WERI-Rb-1 (cell line): ENCODE results near the gene JCAD.

Experiments used
- DNase-seq: peaks from one replicate; pipeline ENCODE4 v3.0.0-alpha.2; 2020
- H3K27ac ChIP-seq: fragments of 250-450 bp; sonication (Bioruptor Pico); 2 replicates; pipeline ENCODE4 v1.5.1; 2020; ENCODE audit warnings: mild to moderate bottlenecking, moderate library complexity
- H3K27me3 ChIP-seq: fragments of 250-450 bp; sonication (Bioruptor Pico); 2 replicates; pipeline ENCODE4 v1.5.1; 2021; ENCODE audit warnings: mild to moderate bottlenecking, low read depth, moderate library complexity; ENCODE audit not compliant: insufficient read depth, severe bottlenecking
- H3K36me3 ChIP-seq: fragments of 250-450 bp; sonication (Bioruptor Pico); 2 replicates; pipeline ENCODE4 v1.5.1; 2020; ENCODE audit warnings: mild to moderate bottlenecking, moderate library complexity
- H3K4me3 ChIP-seq: 2 replicates; pipeline ENCODE4 v1.5.1; 2011; ENCODE audit warnings: low read depth, mild to moderate bottlenecking, control low read depth, low read length
- H3K9me3 ChIP-seq: fragments of 250-450 bp; sonication (Bioruptor Pico); 2 replicates; pipeline ENCODE4 v1.5.1; 2021; ENCODE audit warnings: mild to moderate bottlenecking, moderate library complexity; ENCODE audit not compliant: severe bottlenecking
- TF ChIP-seq, protein P1 (sequence below): IDR thresholded peaks from 2 replicates; pipeline ENCODE4 v1.5.1; 2011; ENCODE audit warnings: low read depth, mild to moderate bottlenecking, control low read depth, inconsistent platforms, low read length

JCAD gene

GRCh38 chr10:30075481-30075880 lies 16.1 kb upstream of the JCAD start:
- no peaks in the 10 kb centered on the region for H3K36me3 ChIP-seq
- H3K27me3 ChIP-seq = no peaks in the 10 kb centered on the region
- no peak for DNase-seq
- no peak overlapping the region for H3K27ac ChIP-seq
- H3K9me3 ChIP-seq = no peaks in the 10 kb centered on the region
- TF ChIP-seq, protein P1, sequence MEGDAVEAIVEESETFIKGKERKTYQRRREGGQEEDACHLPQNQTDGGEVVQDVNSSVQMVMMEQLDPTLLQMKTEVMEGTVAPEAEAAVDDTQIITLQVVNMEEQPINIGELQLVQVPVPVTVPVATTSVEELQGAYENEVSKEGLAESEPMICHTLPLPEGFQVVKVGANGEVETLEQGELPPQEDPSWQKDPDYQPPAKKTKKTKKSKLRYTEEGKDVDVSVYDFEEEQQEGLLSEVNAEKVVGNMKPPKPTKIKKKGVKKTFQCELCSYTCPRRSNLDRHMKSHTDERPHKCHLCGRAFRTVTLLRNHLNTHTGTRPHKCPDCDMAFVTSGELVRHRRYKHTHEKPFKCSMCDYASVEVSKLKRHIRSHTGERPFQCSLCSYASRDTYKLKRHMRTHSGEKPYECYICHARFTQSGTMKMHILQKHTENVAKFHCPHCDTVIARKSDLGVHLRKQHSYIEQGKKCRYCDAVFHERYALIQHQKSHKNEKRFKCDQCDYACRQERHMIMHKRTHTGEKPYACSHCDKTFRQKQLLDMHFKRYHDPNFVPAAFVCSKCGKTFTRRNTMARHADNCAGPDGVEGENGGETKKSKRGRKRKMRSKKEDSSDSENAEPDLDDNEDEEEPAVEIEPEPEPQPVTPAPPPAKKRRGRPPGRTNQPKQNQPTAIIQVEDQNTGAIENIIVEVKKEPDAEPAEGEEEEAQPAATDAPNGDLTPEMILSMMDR = no peak
- H3K4me3 ChIP-seq = no peak overlapping the region

- TF ChIP-seq, protein P1 = no peak
- no peak for DNase-seq
- Histone ChIP-seq H3K9me3 (no peaks in the 10 kb centered on the region), H3K4me3 (no peak overlapping the region), H3K27ac (no peak overlapping the region), H3K36me3 (no peaks in the 10 kb centered on the region), H3K27me3 (no peaks in the 10 kb centered on the region)
These were observed 15.5 kb upstream of the JCAD start for GRCh38 chr10:30074933-30075332.

DNA sequence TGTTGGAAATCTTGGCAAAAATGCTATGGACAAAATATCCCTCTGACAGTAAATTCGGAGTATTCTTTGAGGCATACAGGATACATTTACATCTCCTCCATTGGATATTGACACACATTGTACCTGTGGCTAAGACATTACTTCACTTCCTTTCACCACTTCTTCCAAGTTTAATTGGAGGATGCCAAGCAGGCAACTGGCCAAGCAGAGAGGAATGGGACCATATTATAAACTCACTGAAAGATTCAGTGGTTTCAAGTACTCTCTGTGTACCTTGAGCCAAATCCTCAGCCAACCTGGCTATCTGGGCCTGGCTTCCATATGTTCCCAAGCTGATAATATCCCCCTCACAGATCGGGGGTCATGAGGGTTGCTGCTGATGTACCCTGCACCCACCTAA lies 14.7 kb upstream of the JCAD start:
- Histone ChIP-seq H3K36me3 (no peaks in the 10 kb centered on the region), H3K27me3 (no peaks in the 10 kb centered on the region), H3K27ac (no peak overlapping the region), H3K9me3 (no peaks in the 10 kb centered on the region), H3K4me3 (no peak overlapping the region)
- no peak for DNase-seq
- TF ChIP-seq, protein P1 = no peak

DNA sequence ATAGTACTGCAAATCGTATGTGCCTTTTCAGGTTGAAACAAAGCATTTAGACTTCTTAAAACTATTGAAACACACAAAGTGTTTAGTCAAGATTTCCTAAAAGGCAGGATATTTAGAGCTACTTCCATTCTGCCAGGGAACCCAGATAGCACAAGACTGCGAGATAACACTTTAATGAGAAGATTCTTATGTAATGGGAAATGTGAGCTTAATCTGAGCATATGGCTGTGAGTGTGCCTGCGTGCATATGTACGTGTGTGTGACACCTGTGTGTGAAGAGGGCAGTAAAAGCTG lies 14.3 kb upstream of the JCAD start:
- Histone ChIP-seq H3K9me3 (no peaks in the 10 kb centered on the region), H3K4me3 (no peak overlapping the region), H3K36me3 (no peaks in the 10 kb centered on the region), H3K27me3 (no peaks in the 10 kb centered on the region), H3K27ac (no peak overlapping the region)
- DNase-seq = no peak
- TF ChIP-seq, protein P1 = no peak

DNA sequence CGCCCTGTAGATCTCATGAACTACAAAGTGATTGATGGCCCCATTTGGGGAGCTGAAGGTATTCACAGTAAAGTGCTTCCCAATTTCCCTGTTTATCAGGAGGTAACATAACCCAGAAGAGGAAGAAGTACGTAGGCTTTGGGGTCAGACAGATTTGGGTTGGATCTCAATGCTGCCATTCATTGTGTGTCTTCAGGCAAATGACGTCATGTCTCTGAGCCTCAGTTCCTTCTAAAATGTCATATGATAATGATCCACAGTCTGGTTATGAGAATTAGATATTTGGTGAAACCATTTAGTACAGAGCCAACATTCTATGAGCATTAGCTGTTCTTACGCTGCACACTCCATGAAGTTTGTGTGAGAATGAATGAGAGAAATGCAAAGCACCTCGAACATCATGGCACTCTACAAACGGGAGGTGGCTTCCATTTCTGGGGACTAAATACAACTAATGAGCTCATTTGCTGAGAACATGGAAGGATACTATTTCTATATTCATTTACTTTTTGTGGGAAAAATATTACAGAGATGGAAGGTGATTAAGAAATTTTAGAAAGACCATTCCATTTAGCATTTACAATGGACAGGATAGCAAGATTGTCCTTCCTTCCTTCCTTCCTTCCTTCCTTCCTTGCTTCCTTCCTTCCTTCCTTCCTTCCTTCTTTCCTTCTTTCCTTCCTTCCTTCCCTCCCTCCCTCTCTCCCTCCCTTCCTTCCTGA lies 13.8 kb upstream of the JCAD start:
- no peaks in the 10 kb centered on the region for H3K9me3 ChIP-seq
- DNase-seq = no peak
- H3K36me3 ChIP-seq = no peaks in the 10 kb centered on the region
- H3K27me3 ChIP-seq = no peaks in the 10 kb centered on the region
- H3K27ac ChIP-seq = no peak overlapping the region
- TF ChIP-seq, protein P1 = no peak
- H3K4me3 ChIP-seq = no peak overlapping the region

DNA sequence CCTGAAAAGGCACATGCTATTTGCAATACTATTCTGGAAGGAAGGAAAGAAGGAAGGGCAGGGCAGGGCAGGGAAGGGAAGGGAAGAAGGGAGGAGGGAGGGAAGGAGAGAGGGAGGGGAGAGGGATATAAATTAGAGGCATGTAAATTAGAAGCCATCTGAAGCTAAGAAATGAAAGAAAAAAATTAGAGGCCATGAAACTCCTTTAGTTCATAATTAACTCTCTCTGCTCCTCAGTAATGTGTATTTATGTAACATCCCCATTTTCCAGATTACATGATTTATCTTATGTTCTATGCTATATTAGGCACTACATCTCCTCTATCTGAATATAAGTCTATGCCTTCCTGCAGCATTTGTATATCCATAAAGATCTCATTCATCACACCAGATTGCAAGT lies 12.7 kb upstream of the JCAD start:
- TF ChIP-seq, protein P1 = no peak
- no peak overlapping the region for H3K27ac ChIP-seq
- H3K27me3 ChIP-seq = no peaks in the 10 kb centered on the region
- no peak overlapping the region for H3K4me3 ChIP-seq
- no peaks in the 10 kb centered on the region for H3K9me3 ChIP-seq
- H3K36me3 ChIP-seq = no peaks in the 10 kb centered on the region
- DNase-seq = no peak
